Thymus (tissue), 11 donors: ENCODE data around the gene ANKRD30A. TPM values are rescaled to one million over a fixed set of nuclear protein-coding genes. Genes with fewer than 3 reads are reported as not detected.
"Not testable (repeated sequence)": the region's sequence is repeated elsewhere in the genome, so short reads cannot be mapped to it uniquely, and the experiment has no call there.

Experiments
- DNase-seq, 9 donors: peaks; one replicate each; pipeline ENCODE4 v3.0.0-alpha.2; 2013; ENCODE audit warnings: low spot score in 9 of 9, low read depth in 6 of 9, missing footprints in 1 of 9
- H3K27ac ChIP-seq, 2 donors: one replicate each; pipeline ENCODE4 v1.5.1; 2013; ENCODE audit warnings: control low read depth in 1 of 2, low read depth in 1 of 2, low read length in 1 of 2, mild to moderate bottlenecking in 1 of 2, moderate library complexity in 1 of 2
- H3K27me3 ChIP-seq, 2 donors: one replicate each; pipeline ENCODE4 v1.5.1; 2013; ENCODE audit warnings: low read length in 1 of 2; ENCODE audit not compliant: control insufficient read depth in 2 of 2, insufficient read depth in 1 of 2
- H3K36me3 ChIP-seq, 2 donors: one replicate each; pipeline ENCODE4 v1.5.1; 2013; ENCODE audit warnings: low read length in 1 of 2, mild to moderate bottlenecking in 1 of 2, moderate library complexity in 1 of 2; ENCODE audit not compliant: control insufficient read depth in 2 of 2, insufficient read depth in 2 of 2
- H3K4me1 ChIP-seq, 2 donors: one replicate each; pipeline ENCODE4 v1.5.1; 2013; ENCODE audit warnings: low read length in 2 of 2; ENCODE audit not compliant: control insufficient read depth in 2 of 2, insufficient read depth in 2 of 2
- H3K4me3 ChIP-seq, 2 donors: one replicate each; pipeline ENCODE4 v1.5.1; 2013; ENCODE audit warnings: low read length in 2 of 2, control low read depth in 1 of 2, mild to moderate bottlenecking in 1 of 2
- H3K9me3 ChIP-seq, 2 donors: one replicate each; pipeline ENCODE4 v1.5.1; 2013; ENCODE audit warnings: low read length in 1 of 2, mild to moderate bottlenecking in 1 of 2; ENCODE audit not compliant: control insufficient read depth in 2 of 2, insufficient read depth in 1 of 2
- WGBS: extraction: QIAGEN DNeasy Blood & Tissue Kit; methylation state at CpG from one replicate; pipeline ENCODE4 v1.1.7; 2013; 5-methylcytosine and 5-hydroxymethylcytosine counted together
- polyA plus RNA-seq: library from polyadenylated mRNA; stranded (reverse); fragments of 200-250 nt; gene quantifications from one replicate; pipeline ENCODE4 v1.2.3, GENCODE V29; 2013
- total RNA-seq: library from RNA; stranded (reverse); fragments of 120-200 nt; gene quantifications from one replicate; pipeline ENCODE4 v1.2.4, GENCODE V29; 2013
- donor health status: healthy.

ANKRD30A gene
- total and polyA plus RNA-seq, 2 donors, result 0.02 TPM; not detected in 1

DNA sequence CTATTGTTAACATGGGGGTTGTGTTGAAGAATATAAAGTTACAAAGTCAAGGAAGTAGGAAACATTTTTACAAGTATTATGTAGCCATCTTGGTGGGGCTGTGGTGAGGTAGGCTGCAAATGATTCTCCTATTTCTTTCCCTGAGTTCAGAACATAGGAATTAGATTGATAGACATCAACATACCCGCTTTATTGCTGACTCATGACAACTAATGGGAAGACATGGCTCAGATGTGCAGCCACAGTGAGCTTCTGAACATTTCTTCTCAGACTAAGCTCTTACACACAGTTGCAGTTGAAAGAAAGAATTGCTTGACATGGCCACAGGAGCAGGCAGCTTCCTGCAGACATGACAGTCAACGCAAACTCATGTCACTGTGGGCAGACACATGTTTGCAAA lies 110.7 kb downstream of the ANKRD30A start:
- no peaks in the 10 kb centered on the region for H3K36me3 ChIP-seq
- H3K27me3 ChIP-seq, result no peaks in the 10 kb centered on the region
- 87% methylated on average over 2 of the region's 2 CpGs for WGBS
- no peak overlapping the region for H3K27ac ChIP-seq
- no peak for DNase-seq
- H3K4me1 ChIP-seq, result no peaks in the 10 kb centered on the region
- peaks cover 0 to 4% of the 10 kb centered on the region in 2 donors for H3K9me3 ChIP-seq
- no peak overlapping the region for H3K4me3 ChIP-seq

DNA sequence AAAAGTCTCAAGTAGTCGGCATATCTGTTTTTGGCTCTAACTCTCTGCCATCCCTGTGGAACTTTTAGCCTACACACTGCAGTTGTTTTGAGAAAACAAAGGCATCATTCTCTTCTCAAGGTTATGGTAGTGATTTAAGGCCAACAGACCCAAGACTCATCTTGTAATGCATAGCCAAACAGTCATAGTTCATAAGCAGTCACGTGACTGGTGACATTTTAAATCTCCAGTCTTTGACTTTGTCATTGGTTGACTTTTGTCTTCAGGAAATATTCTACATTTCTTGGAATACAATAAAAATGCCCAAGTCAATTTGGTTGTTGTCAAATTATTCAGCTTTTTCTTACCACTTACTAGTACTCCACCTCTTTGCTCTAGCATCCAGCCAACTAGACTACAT lies 114.8 kb downstream of the ANKRD30A start:
- no peak overlapping the region for H3K4me3 ChIP-seq
- H3K27ac ChIP-seq, result no peak overlapping the region
- H3K27me3 ChIP-seq, result no peaks in the 10 kb centered on the region
- no peak for DNase-seq
- no peaks in the 10 kb centered on the region for H3K36me3 ChIP-seq
- WGBS, result 85% methylated on average over 2 of the region's 2 CpGs
- H3K9me3 ChIP-seq, result peaks cover 0 to 4% of the 10 kb centered on the region in 2 donors
- no peaks in the 10 kb centered on the region for H3K4me1 ChIP-seq

DNA sequence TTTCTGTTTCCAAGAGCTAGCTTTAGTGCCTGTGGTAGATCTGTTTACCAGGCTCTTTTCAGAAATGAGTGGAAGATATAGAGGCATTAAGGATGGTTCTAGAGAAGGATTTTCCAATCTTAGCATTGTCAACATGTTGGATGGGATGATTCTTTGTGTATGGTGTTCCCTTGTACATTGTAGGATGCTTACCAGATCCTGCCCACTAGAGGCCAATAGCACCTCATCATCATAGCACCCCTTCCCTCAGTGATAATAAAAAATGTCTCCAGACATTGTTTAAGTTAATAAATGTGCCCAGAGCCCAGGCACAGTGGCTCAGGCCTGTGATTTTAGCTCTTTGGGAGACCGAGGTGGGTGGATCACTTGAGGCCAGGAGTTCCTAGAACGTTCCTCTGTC lies 121.2 kb downstream of the ANKRD30A start:
- no peaks in the 10 kb centered on the region for H3K27me3 ChIP-seq
- H3K36me3 ChIP-seq, result no peaks in the 10 kb centered on the region
- H3K9me3 ChIP-seq, result peaks cover 0 to 16% of the 10 kb centered on the region in 2 donors
- no peak overlapping the region for H3K27ac ChIP-seq
- no peak overlapping the region for H3K4me3 ChIP-seq
- 81% methylated on average over 2 of the region's 2 CpGs for WGBS
- no peak for DNase-seq
- no peaks in the 10 kb centered on the region for H3K4me1 ChIP-seq

DNA sequence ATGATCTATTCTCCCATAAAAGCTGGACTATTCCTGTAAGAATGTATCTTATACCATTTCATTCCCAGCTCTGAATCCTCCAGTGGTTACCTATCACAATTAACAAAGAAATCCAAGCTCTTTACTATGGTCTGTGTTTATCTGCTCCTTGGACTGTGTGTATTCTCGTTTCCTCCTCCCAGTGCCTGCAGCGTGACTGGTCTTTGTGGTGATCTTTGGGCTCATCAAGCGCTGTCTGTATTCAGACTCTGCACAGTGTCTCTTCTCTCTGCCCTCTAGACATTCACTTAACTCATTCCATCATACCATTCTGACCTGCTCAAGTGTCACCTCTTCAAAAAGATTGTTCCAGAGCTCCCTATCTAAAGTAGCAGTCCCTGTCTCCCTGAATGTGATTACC lies 130.4 kb downstream of the ANKRD30A start:
- H3K9me3 ChIP-seq, H3K36me3 ChIP-seq, DNase-seq, H3K4me3 ChIP-seq, H3K4me1 ChIP-seq, H3K27me3 ChIP-seq, H3K27ac ChIP-seq: not testable (repeated sequence)
- WGBS, result 76% methylated on average over 3 of the region's 3 CpGs

DNA sequence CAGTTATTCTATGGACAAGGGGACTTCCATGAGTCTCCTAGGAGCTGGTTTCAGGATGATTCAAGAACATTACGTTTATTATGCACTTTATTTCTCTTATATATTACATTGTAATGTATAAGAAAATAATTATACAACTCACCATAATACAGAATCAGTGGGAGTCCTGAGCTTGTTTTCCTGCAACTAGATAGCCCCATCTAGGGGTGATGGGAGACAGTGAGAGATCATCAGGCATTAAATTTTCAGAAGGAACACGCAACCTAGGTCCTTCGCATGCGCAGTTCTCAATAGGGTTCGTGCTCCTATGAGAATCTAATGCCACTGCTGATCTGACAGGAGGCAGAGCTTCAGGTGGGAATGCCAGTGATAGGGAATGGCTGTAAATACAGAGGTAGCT lies 137.9 kb downstream of the ANKRD30A start:
- WGBS, result 83% methylated on average over 5 of the region's 5 CpGs
- Histone ChIP-seq H3K27ac (no peak overlapping the region), H3K4me1 (no peaks in the 10 kb centered on the region), H3K27me3 (no peaks in the 10 kb centered on the region), H3K36me3 (no peaks in the 10 kb centered on the region), H3K4me3 (no peak overlapping the region), H3K9me3 (peaks cover 0 to 22% of the 10 kb centered on the region in 2 donors)
- no peak for DNase-seq

DNA sequence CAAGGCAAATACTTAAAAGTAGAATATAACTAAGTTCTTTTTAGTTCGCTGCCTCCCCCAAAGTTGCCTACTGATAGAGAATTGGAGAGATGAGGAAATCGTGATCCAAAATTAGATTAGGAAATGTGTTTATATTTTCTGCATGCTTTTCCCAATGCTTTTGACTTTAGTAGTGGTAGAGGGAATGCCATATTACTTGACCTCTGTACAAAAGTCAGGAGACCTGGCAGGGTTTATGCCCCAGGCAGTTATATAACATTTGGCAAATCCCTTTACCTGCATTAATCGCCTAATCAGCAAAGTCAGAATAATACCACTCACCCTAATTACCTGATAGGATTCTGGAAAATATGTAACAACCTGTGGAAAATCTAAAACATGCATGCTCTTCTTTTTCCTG lies 142.9 kb downstream of the ANKRD30A start:
- Histone ChIP-seq H3K36me3 (no peaks in the 10 kb centered on the region), H3K27ac (no peak overlapping the region), H3K4me1 (no peaks in the 10 kb centered on the region), H3K9me3 (peaks cover 0 to 22% of the 10 kb centered on the region in 2 donors), H3K27me3 (no peaks in the 10 kb centered on the region), H3K4me3 (no peak overlapping the region)
- 73% methylated on average over 3 of the region's 3 CpGs for WGBS
- no peak for DNase-seq

DNA sequence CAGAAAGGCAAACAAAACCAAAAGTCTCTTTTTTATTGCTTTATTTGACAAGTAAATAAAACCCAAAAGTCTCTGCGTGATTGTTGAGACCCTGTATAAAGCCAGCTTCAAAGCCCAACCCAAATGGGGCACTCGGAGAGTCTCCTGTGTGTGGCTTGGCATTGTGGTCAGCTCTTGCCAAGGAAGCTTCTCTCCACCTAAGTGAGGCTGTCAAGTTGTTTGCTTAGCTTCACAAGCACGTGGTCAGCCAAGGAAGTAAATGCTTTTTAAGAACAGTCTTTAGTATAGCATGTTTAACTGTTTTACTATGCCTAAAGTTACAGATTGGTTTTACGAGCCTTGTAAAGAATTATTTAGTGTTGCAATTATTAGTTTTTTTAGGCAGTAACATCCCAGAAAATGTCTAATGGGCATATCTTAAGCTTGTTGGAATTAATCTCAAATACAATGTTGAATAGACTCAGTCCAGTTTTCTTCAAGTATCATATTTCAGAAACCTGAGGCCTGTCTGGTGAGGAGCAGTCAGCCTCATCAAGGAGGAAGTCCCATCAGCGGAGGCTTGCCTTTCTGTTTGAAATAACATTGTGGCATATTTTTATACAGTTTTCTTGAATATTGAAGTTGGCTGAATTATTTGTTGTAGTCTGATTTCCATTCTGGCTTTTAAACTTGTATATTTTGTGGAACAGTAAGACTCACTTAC lies 144.3 kb downstream of the ANKRD30A start:
- H3K9me3 ChIP-seq, result peaks cover 0 to 13% of the 10 kb centered on the region in 2 donors
- WGBS, result 77% methylated on average over 5 of the region's 5 CpGs
- no peaks in the 10 kb centered on the region for H3K4me1 ChIP-seq
- DNase-seq, result no peak
- no peak overlapping the region for H3K4me3 ChIP-seq
- no peaks in the 10 kb centered on the region for H3K36me3 ChIP-seq
- H3K27ac ChIP-seq, result no peak overlapping the region
- no peaks in the 10 kb centered on the region for H3K27me3 ChIP-seq

DNA sequence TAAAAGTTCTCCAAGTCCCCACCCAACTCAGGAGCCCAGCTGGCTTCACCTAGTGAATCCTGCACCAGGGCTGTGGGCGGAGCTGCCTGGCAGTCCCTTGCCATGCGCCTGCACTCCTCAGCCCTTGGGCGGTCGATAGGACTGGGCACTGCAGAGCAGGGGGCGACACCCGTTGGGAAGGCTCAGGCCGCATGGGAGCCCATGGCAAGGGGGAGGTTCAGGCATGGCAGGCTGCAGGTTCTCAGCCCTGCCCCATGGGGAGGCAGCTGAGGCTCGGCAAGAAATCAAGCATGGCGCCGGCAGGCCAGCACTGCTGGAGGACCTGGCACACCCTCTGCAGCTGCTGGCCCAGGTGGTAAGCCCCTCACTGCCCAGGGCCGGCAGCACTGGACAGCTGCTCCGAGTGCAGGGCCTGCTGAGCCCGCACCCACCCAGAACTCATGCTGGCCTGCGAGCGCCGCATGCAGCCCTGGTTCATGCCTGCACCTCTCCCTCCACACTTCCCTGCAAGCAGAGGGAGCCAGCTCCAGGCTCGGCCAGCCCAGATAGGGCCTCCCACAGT lies 149.9 kb downstream of the ANKRD30A start:
- H3K27me3 ChIP-seq, result no peaks in the 10 kb centered on the region
- no peak for DNase-seq
- 94% methylated on average over 17 of the region's 17 CpGs for WGBS
- no peaks in the 10 kb centered on the region for H3K4me1 ChIP-seq
- peaks cover 0 to 9% of the 10 kb centered on the region in 2 donors for H3K9me3 ChIP-seq
- H3K4me3 ChIP-seq, result no peak overlapping the region
- no peak overlapping the region for H3K27ac ChIP-seq
- no peaks in the 10 kb centered on the region for H3K36me3 ChIP-seq

DNA sequence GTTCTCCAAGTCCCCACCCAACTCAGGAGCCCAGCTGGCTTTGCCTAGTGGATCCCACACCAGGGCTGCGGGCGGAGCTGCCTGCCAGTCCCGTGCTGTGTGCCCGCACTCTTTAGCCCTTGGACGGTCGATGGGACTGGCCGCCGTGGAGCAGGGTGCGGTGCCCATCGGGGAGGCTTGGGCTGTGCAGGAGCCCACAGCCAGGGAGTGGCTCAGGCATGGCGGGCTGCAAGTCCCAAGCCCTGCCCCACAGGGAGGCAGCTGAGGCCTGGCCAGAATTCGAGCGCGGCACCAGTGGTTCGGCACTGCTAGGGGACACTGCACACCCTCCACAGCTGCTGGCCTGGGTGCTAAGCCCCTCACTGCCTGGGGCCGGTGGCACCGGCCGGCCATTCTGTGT lies 159.7 kb downstream of the ANKRD30A start:
- no peak for DNase-seq
- H3K36me3 ChIP-seq, result no peaks in the 10 kb centered on the region
- no peak overlapping the region for H3K4me3 ChIP-seq
- WGBS, result 96% methylated on average over 18 of the region's 18 CpGs
- no peaks in the 10 kb centered on the region for H3K4me1 ChIP-seq
- peaks cover 2 to 31% of the 10 kb centered on the region in 2 donors for H3K9me3 ChIP-seq
- no peaks in the 10 kb centered on the region for H3K27me3 ChIP-seq
- H3K27ac ChIP-seq, result no peak overlapping the region
